Upper lobe of left lung (tissue), 6 donors: ENCODE data around the gene MRC2. TPM values are rescaled to one million over a fixed set of nuclear protein-coding genes. Genes with fewer than 3 reads are reported as not detected.

Experiments used
- ATAC-seq, 2 donors: fragments of 200-7000 bp; cut with Tn5 transposase; one replicate each; pipeline ENCODE4 v1.9.1; 2022; ENCODE audit warnings: mild to moderate bottlenecking in 2 of 2, moderate library complexity in 2 of 2; ENCODE audit not compliant: low FRiP score in 2 of 2
- DNase-seq, 2 donors: peaks; one replicate each; pipeline ENCODE4 v3.0.0-alpha.2; 2019 to 2020
- H3K27ac ChIP-seq, 4 donors: fragments of 200-600 bp; sonication (generic); one replicate each; pipeline ENCODE4 v1.5.1; 2016 to 2019
- H3K27me3 ChIP-seq, 4 donors: fragments of 200-600 bp; sonication (generic); one replicate each; pipeline ENCODE4 v1.5.1; 2017 to 2019
- H3K36me3 ChIP-seq, 4 donors: fragments of 200-600 bp; sonication (generic); one replicate each; pipeline ENCODE4 v1.5.1; 2016 to 2019
- H3K4me1 ChIP-seq, 4 donors: fragments of 200-600 bp; sonication (generic); one replicate each; pipeline ENCODE4 v1.5.1; 2018 to 2019
- H3K4me3 ChIP-seq, 4 donors: fragments of 200-600 bp; sonication (generic); one replicate each; pipeline ENCODE4 v1.5.1; 2017 to 2019; ENCODE audit warnings: mild to moderate bottlenecking in 2 of 4, moderate library complexity in 1 of 4
- H3K9me3 ChIP-seq, 4 donors: fragments of 200-600 bp; sonication (generic); one replicate each; pipeline ENCODE4 v1.5.1; 2018 to 2019
- EP300 ChIP-seq, 4 donors: sonication (generic); formaldehyde crosslinking; IDR thresholded peaks; one replicate each; pipeline ENCODE4 v1.5.1; 2017; ENCODE audit warnings: antibody characterized with exemption in 4 of 4, control low read depth in 2 of 4
- POLR2A ChIP-seq, 4 donors: fragments of 450-650 bp; IDR thresholded peaks; one replicate each; pipeline ENCODE4 v1.5.1; 2016 to 2017; ENCODE audit warnings: antibody characterized with exemption in 4 of 4, mild to moderate bottlenecking in 2 of 4
- POLR2AphosphoS5 ChIP-seq, 2 donors: sonication (generic); formaldehyde crosslinking; IDR thresholded peaks; one replicate each; pipeline ENCODE4 v1.5.1; 2017; ENCODE audit warnings: antibody characterized with exemption in 2 of 2
- WGBS, 2 donors: methylation state at CpG; one replicate each; pipeline ENCODE4 v1.1.5; 2017 to 2018; 5-methylcytosine and 5-hydroxymethylcytosine counted together
- total RNA-seq, 6 donors: library from RNA; depleted of rRNA in 4 of 6; stranded (reverse); fragments of >200 nt in 4 of 6; gene quantifications; one replicate each; pipeline versions ENCODE4 v1.1.0 to v1.2.1, GENCODE V29; 2016 to 2021
- TF ChIP-seq, protein P1 (sequence below), 6 experiments: fragments of 450-650 bp in 4 of 6; fragments of 200-600 bp in 2 of 6; sonication (generic) in 2 of 6; IDR thresholded peaks; one replicate each; pipeline ENCODE4 v1.5.1; 2016 to 2019; ENCODE audit warnings: antibody characterized with exemption in 6 of 6
- donor health status: DM: no; HTN: no; CAD: no; lungs with moderate emphysema.
- donor health status: DM: no; HTN: yes; CAD: no; lungs with severe emphysema.

MRC2 gene
- total RNA-seq, 6 donors from 2014 or later, result 32.1 to 185 (median 116) TPM

GRCh38 chr17:62670202-62670821 lies 42.8 kb downstream of the MRC2 start:
- Histone ChIP-seq H3K9me3 (no peaks in the 10 kb centered on the region), H3K4me1 (no peaks in the 10 kb centered on the region), H3K27me3 (no peaks in the 10 kb centered on the region), H3K27ac (no peak overlapping the region), H3K4me3 (no peak overlapping the region), H3K36me3 (peaks cover 0 to 22% (median 9%) of the 10 kb centered on the region in 4 donors)
- TF ChIP-seq POLR2A (IDR thresholded peaks at IDR 0.05) (no peak), EP300 (IDR thresholded peaks at IDR 0.05) (no peak), POLR2AphosphoS5 (IDR thresholded peaks at IDR 0.05) (no peak)
- TF ChIP-seq, protein P1, sequence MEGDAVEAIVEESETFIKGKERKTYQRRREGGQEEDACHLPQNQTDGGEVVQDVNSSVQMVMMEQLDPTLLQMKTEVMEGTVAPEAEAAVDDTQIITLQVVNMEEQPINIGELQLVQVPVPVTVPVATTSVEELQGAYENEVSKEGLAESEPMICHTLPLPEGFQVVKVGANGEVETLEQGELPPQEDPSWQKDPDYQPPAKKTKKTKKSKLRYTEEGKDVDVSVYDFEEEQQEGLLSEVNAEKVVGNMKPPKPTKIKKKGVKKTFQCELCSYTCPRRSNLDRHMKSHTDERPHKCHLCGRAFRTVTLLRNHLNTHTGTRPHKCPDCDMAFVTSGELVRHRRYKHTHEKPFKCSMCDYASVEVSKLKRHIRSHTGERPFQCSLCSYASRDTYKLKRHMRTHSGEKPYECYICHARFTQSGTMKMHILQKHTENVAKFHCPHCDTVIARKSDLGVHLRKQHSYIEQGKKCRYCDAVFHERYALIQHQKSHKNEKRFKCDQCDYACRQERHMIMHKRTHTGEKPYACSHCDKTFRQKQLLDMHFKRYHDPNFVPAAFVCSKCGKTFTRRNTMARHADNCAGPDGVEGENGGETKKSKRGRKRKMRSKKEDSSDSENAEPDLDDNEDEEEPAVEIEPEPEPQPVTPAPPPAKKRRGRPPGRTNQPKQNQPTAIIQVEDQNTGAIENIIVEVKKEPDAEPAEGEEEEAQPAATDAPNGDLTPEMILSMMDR (IDR thresholded peaks at IDR 0.05), result no peak
- WGBS, 2 donors, result 84 to 86% methylated on average over 22 to 24 of the region's 24 CpGs
- no peak for DNase-seq
- no peak for ATAC-seq

DNA sequence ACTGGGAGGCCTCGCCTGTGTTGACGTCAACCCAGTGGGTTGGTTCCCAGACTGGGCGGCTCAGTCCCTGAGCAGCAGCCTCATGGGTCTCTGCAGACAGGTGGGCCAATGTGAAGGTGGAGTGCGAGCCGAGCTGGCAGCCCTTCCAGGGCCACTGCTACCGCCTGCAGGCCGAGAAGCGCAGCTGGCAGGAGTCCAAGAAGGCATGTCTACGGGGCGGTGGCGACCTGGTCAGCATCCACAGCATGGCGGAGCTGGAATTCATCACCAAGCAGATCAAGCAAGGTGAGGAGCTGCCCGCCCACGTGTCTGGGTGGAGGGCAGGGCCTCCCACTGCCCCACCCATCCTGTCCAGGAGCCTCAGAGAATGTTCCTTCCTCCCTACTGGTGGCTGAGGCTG lies 44.1 kb downstream of the MRC2 start:
- Histone ChIP-seq H3K4me3 (no peak overlapping the region), H3K27ac (no peak overlapping the region), H3K4me1 (no peaks in the 10 kb centered on the region), H3K9me3 (no peaks in the 10 kb centered on the region), H3K27me3 (no peaks in the 10 kb centered on the region), H3K36me3 (peaks cover 0 to 25% (median 9%) of the 10 kb centered on the region in 4 donors)
- no peak for TF ChIP-seq POLR2AphosphoS5 (IDR thresholded peaks at IDR 0.05)
- TF ChIP-seq, protein P1 (IDR thresholded peaks at IDR 0.05), result peak in 1 of 6 experiments; percentile 8
- DNase-seq, result peak in 1 of 2 donors; percentile 77
- ATAC-seq, result no peak
- WGBS, 2 donors, result 53 to 74% methylated on average over 7 to 14 of the region's 14 CpGs

DNA sequence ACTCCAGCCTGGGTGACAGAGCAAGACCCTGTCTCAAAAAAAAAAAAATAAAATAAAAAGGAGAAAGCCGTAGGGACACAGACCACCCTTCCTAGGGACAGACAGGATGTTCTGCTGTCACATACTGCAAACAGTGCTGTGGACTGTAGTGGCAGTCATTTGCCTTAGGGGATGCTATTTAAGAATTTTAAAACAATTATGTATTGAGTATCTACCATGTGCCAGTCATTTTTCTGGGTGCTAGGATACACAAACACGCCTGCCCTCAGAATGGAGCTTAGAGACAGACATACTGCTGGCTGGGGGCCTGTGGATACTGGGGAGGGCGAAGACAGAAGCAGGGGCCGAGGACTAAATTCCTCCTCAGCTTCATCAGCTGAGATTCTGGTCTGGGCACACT lies 45.5 kb downstream of the MRC2 start:
- Histone ChIP-seq H3K36me3 (peaks cover 0 to 18% (median 7%) of the 10 kb centered on the region in 4 donors), H3K27ac (no peak overlapping the region), H3K27me3 (no peaks in the 10 kb centered on the region), H3K4me3 (no peak overlapping the region), H3K4me1 (no peaks in the 10 kb centered on the region), H3K9me3 (no peaks in the 10 kb centered on the region)
- no peak for ATAC-seq
- no peak for TF ChIP-seq POLR2AphosphoS5 (IDR thresholded peaks at IDR 0.05)
- TF ChIP-seq, protein P1 (IDR thresholded peaks at IDR 0.05), result no peak
- no peak for TF ChIP-seq EP300 (IDR thresholded peaks at IDR 0.05)
- TF ChIP-seq POLR2A (IDR thresholded peaks at IDR 0.05), result no peak
- DNase-seq, result no peak
- 85 to 87% methylated on average over 4 of the region's 4 CpGs for WGBS, 2 donors

GRCh38 chr17:62673614-62674362 lies 46.3 kb downstream of the MRC2 start:
- no peak for DNase-seq
- Histone ChIP-seq H3K4me3 (no peak overlapping the region), H3K27me3 (no peaks in the 10 kb centered on the region), H3K36me3 (peaks cover 0 to 18% (median 8%) of the 10 kb centered on the region in 4 donors), H3K4me1 (no peaks in the 10 kb centered on the region), H3K27ac (no peak overlapping the region), H3K9me3 (no peaks in the 10 kb centered on the region)
- no peak for TF ChIP-seq POLR2AphosphoS5 (IDR thresholded peaks at IDR 0.05)
- WGBS, 2 donors, result 94 to 98% methylated on average over 11 to 20 of the region's 20 CpGs
- ATAC-seq, result no peak

DNA sequence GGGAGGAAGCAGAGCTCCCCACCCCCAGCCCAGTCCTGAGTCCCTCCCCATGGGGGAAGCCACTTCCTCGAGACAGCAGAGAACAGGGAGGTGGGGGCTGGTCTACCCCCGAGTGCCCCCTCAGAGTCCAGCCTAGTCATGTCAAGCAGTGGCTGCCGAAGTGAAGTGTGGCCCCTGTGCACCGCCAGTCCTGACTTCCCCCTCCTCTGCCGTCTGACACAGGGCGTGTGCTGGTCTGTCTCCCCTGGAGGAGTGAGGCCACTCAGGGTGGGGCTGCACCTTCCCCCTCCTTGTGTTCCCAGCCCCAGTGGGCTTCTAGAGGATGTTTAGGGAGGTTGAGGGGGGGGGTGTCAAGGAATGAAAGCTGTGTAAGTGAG lies 46.9 kb downstream of the MRC2 start:
- H3K27me3 ChIP-seq, result no peaks in the 10 kb centered on the region
- H3K4me1 ChIP-seq, result no peaks in the 10 kb centered on the region
- H3K36me3 ChIP-seq, result peaks cover 0 to 18% (median 9%) of the 10 kb centered on the region in 4 donors
- ATAC-seq, result no peak
- TF ChIP-seq, protein P1 (IDR thresholded peaks at IDR 0.05), result no peak
- TF ChIP-seq POLR2AphosphoS5 (IDR thresholded peaks at IDR 0.05), result no peak
- no peak overlapping the region for H3K27ac ChIP-seq
- H3K4me3 ChIP-seq, result no peak overlapping the region
- DNase-seq, result no peak
- 54% methylated on average over 5 to 6 of the region's 6 CpGs for WGBS, 2 donors
- H3K9me3 ChIP-seq, result no peaks in the 10 kb centered on the region
